Astrocyte (in vitro differentiated cells and primary cell): ENCODE data around the gene GPR15LG.

Source experiments
- EZH2 ChIP-seq: IDR thresholded peaks from 2 replicates; pipeline ENCODE4 v1.6.1; 2012; ENCODE audit warnings: mild to moderate bottlenecking, low read length, inconsistent platforms; ENCODE audit not compliant: insufficient read depth
- TF ChIP-seq, protein P1 (sequence below): IDR thresholded peaks from 2 replicates; pipeline ENCODE4 v1.5.1; 2011; ENCODE audit warnings: low read depth, mild to moderate bottlenecking, inconsistent platforms, low read length, moderate library complexity; ENCODE audit not compliant: insufficient read depth

DNA sequence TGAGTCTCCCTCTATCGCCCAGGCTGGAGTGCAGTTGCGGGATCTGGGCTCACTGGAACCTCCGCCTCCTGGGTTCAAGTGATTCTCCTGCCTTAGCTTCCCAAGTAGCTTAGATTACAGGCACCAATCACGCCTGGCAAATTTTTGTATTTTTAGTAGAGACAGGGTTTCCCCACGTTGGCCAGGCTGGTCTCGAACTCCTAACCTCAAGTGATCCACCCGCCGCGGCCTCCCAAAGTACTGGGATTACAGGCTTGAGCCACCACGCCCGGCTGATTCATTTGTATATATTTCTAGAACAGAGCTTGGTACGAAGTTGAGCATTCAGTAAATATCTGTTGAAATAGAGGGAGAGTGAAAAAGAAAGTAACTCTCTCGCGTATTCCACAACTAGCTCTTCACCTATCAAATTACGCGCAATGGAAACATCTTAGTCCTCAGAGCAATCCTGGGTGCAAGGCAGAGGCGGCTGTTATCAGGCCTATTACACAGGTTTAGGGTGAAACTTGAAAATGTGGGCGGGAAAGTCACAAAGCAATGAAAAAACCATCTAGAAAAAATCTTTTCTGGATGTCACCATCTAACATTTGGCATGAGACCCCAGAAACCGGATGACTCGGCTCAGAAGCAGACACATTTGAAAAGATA is 35.0 kb upstream of the GPR15LG start:
- TF ChIP-seq, protein P1, sequence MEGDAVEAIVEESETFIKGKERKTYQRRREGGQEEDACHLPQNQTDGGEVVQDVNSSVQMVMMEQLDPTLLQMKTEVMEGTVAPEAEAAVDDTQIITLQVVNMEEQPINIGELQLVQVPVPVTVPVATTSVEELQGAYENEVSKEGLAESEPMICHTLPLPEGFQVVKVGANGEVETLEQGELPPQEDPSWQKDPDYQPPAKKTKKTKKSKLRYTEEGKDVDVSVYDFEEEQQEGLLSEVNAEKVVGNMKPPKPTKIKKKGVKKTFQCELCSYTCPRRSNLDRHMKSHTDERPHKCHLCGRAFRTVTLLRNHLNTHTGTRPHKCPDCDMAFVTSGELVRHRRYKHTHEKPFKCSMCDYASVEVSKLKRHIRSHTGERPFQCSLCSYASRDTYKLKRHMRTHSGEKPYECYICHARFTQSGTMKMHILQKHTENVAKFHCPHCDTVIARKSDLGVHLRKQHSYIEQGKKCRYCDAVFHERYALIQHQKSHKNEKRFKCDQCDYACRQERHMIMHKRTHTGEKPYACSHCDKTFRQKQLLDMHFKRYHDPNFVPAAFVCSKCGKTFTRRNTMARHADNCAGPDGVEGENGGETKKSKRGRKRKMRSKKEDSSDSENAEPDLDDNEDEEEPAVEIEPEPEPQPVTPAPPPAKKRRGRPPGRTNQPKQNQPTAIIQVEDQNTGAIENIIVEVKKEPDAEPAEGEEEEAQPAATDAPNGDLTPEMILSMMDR: no peak
- TF ChIP-seq EZH2: no peak
